ENCODE results near the gene TMEM98.

Gene TMEM98

GRCh38 chr17:32933881-32934280, 5.9 kb downstream of the TMEM98 start:
- no peak overlapping the region for H3K4me3 ChIP-seq (ENCODE audit: low read depth, low read length)
- DNase-seq (ENCODE audit: low read depth): no peak
- TF ChIP-seq CTCF (IDR thresholded peaks at IDR 0.05; ENCODE audit: control insufficient read depth, extremely low read depth, insufficient read depth): no peak

- no peak for TF ChIP-seq CTCF (IDR thresholded peaks at IDR 0.05; ENCODE audit: control insufficient read depth, extremely low read depth, insufficient read depth)
- DNase-seq (ENCODE audit: low read depth): no peak
- H3K4me3 ChIP-seq (ENCODE audit: low read depth, low read length): no peak overlapping the region
Observed at GRCh38 chr17:32935726-32936125, 7.8 kb downstream of the TMEM98 start.

- TF ChIP-seq CTCF (IDR thresholded peaks at IDR 0.05; ENCODE audit: control insufficient read depth, extremely low read depth, insufficient read depth): no peak
- H3K4me3 ChIP-seq (ENCODE audit: low read depth, low read length): no peak overlapping the region
- no peak for DNase-seq (ENCODE audit: low read depth)
Observed at GRCh38 chr17:32936186-32936893, 8.4 kb downstream of the TMEM98 start.

- H3K4me3 ChIP-seq (ENCODE audit: low read depth, low read length): no peak overlapping the region
- TF ChIP-seq CTCF (IDR thresholded peaks at IDR 0.05; ENCODE audit: control insufficient read depth, extremely low read depth, insufficient read depth): peak; percentile 86
- DNase-seq (ENCODE audit: low read depth): peak; percentile 28
Observed at GRCh38 chr17:32936894-32937500, 9.0 kb downstream of the TMEM98 start.

GRCh38 chr17:32940706-32941390, 12.9 kb downstream of the TMEM98 start:
- TF ChIP-seq CTCF (IDR thresholded peaks at IDR 0.05; ENCODE audit: control insufficient read depth, extremely low read depth, insufficient read depth): no peak
- no peak for DNase-seq (ENCODE audit: low read depth)
- H3K4me3 ChIP-seq (ENCODE audit: low read depth, low read length): no peak overlapping the region

GRCh38 chr17:32941419-32942032, 13.6 kb downstream of the TMEM98 start:
- H3K4me3 ChIP-seq (ENCODE audit: low read depth, low read length): no peak overlapping the region
- no peak for DNase-seq (ENCODE audit: low read depth)
- TF ChIP-seq CTCF (IDR thresholded peaks at IDR 0.05; ENCODE audit: control insufficient read depth, extremely low read depth, insufficient read depth): peak; percentile 7; the same call in 1 of the 2 replicates
